Choroid plexus epithelial cell (primary cell): ENCODE measurements around the gene PRR14L.
"Not testable (repeated sequence)": the region's sequence is repeated elsewhere in the genome, so short reads cannot be mapped to it uniquely, and the experiment has no call there.

Experiments used
- DNase-seq: peaks from one replicate; pipeline ENCODE4 v3.0.0-alpha.2; 2010; ENCODE audit warnings: low read depth
- H3K4me3 ChIP-seq: 2 replicates; pipeline ENCODE4 v1.5.1; 2011; ENCODE audit warnings: low read depth, mild to moderate bottlenecking, control low read depth, low read length, moderate library complexity
- TF ChIP-seq, protein P1 (sequence below): conservative IDR thresholded peaks from 2 replicates; pipeline ENCODE4 v1.5.1; 2011; ENCODE audit warnings: low read depth, mild to moderate bottlenecking, control low read depth, inconsistent platforms, low read length, moderate library complexity

PRR14L gene

DNA sequence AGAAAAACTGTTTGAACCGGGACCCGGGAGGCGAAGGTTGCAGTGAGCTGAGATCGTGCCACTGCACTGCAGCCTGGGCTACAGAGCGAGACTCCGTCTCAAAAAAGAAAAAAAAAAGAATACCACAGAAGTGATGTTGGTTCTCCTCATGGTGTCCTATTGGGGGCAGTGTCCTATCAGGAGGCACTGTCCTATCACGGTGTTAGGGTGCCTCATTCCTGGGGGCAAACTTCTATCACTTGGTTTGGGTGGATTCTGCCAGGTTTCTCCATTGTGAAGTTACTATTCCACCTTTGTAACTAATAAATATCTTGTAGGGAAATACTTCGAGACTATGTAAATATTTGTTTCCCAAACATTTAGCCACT is 19.6 kb downstream of the PRR14L start:
- H3K4me3 ChIP-seq = no peak overlapping the region
- no peak for DNase-seq
- TF ChIP-seq, protein P1, sequence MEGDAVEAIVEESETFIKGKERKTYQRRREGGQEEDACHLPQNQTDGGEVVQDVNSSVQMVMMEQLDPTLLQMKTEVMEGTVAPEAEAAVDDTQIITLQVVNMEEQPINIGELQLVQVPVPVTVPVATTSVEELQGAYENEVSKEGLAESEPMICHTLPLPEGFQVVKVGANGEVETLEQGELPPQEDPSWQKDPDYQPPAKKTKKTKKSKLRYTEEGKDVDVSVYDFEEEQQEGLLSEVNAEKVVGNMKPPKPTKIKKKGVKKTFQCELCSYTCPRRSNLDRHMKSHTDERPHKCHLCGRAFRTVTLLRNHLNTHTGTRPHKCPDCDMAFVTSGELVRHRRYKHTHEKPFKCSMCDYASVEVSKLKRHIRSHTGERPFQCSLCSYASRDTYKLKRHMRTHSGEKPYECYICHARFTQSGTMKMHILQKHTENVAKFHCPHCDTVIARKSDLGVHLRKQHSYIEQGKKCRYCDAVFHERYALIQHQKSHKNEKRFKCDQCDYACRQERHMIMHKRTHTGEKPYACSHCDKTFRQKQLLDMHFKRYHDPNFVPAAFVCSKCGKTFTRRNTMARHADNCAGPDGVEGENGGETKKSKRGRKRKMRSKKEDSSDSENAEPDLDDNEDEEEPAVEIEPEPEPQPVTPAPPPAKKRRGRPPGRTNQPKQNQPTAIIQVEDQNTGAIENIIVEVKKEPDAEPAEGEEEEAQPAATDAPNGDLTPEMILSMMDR = peak; percentile 23

DNA sequence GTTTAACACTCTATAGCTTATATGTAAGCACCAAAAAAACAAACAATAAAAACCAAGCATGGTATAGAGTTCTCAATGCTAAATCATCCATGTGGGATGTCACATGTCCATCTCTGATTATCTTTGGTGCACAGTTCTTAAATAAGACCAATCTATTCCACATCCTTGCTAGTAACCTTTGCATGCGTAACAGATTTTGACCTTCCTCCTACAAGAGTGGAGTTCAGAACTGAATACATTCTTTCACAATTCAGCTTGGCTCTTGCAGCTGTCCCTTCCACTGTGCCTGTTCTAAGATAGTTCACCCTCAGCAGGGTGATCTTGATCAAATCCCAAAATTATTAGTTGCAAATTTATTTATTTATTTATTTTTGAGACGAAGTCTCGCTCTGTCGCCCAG is 21.1 kb downstream of the PRR14L start:
- TF ChIP-seq, protein P1 = no peak
- peak; percentile 43 for DNase-seq
- H3K4me3 ChIP-seq = no peak overlapping the region

DNA sequence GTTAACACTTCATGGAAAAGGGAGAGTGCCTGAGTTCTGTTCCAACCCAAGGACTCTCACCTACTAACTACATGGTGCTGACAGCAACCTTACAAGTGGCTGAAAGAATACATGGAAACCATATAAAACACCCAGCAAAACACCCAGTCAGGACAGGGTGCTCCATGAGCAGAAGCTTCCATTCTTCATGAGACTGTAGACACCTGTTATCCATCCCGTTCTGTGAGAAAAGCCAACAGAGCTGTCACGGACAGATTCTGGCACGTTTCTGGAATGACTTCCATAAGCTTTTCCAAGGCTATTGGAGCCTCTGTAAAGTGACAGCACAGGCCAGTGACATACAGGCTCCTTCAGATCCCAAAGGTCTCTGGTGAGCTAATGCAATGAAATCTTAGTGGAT is 23.2 kb downstream of the PRR14L start:
- no peak for DNase-seq
- no peak overlapping the region for H3K4me3 ChIP-seq
- TF ChIP-seq, protein P1 = no peak

DNA sequence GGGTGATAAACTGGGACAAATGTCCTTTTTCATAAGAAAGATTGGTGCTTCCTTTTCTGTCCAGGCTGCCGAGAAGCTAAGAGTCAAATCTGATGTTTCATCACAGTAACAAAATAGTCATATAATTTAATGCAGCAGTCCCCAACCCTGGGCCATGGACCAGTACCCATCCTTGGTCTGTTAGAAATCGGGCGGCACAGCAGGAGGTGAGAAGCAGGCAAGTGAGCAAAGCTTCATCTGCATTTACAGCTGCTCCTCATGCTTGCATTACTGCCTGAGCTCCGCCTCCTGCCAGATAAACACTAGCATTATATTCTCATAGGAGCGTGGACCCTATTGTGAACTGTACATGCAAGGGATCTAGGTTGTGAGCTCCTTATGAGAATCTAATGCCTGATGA is 26.2 kb downstream of the PRR14L start:
- no peak overlapping the region for H3K4me3 ChIP-seq
- no peak for DNase-seq
- TF ChIP-seq, protein P1 = no peak

DNA sequence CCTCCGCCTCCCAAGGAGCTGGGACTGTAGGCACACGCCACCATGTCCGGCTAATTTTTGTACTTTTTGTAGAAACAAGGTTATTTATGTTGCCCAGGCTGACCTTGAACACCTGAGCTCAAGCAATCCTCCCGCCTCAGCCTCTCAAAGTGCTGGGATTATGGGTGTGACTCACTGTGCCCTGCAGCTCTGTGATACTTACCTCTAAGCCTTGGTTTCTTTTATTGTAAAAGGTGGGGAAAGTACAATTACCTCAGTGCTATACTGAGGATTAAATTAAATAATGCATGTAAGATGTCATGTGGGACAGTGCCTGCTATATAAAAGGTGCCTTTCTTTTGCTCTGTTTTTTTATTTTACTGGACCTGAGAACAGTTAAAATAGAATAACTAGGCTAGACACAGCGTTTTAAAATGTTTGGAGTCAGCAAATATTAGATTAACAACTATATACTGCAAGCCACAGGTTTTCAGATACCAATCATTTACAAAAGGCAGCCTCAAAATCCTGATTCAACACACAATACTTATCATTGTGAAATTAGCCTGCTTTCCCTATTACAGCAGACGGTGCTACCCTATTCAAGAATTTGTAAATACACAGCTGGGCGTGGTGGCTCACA is 30.0 kb downstream of the PRR14L start:
- no peak for DNase-seq
- TF ChIP-seq, protein P1 = no peak

DNA sequence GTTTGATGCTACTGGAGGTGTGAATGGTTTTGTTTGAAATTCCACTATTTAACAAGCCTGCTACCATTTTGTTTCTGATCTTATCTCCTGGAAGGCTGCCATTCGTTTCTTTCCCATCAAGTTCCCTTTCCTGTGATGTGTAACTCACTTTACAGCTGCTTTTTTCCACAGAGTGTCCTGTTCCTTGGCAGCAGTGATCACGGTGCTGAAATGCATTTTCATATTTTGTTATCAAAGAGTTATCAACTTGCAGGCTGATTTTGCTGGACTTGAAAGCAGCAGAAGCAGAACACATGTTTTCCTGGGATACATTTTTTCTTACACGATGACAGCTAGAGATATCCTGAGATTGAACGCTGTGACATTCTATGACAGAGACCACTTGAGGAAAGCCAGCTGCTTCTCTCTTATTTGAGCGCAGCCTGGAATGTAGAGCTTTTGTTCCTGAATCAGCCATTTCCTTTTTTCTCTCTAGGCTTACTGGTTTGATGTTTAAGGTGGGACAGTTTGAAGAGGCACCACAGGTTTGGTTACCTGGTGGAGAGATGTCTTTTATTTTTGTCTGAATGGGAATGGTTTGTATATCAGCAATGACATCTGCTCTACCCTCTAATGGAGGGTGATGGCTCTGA is 34.7 kb downstream of the PRR14L start:
- no peak for DNase-seq
- no peak overlapping the region for H3K4me3 ChIP-seq
- TF ChIP-seq, protein P1 = no peak

More for the DNA sequence above, 30.0 kb downstream of the PRR14L start:
- no peak overlapping the region for H3K4me3 ChIP-seq

DNA sequence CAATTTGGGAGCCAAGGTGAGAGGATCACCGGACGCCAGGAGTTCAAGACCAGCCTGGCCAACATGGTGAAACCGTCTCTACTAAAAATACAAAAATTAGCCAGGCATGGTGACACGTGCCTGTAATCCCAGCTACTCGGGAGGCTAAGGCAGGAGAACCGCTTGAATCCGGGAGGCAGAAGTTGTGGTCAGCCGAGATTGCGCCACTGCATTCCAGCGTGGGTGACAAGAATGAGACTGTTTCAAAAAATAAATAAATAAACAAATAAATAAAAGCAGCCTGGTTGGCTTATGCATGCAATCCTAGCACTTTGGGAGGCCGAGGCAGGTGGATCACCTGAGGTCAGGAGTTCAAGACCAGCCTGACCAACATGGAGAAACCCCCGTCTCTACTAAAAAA is 38.7 kb downstream of the PRR14L start:
- H3K4me3 ChIP-seq = not testable (repeated sequence)
- DNase-seq = peak; percentile 35
